T-cell (primary cell): Measurements from ENCODE around the gene LSMEM2. TPM values are rescaled to one million over a fixed set of nuclear protein-coding genes. Genes with fewer than 3 reads are reported as not detected.

ENCODE experiments used
- ATAC-seq, 4 experiments: fragments of 200-7000 bp in 3 of 4; fragments of 150-1000 bp in 1 of 4; cut with Tn5 transposase; replicated peaks in 1 of 4; 1 replicate in 3 of 4; 2 replicates in 1 of 4; pipeline ENCODE4 v1.10.0; 2021; ENCODE audit warnings: moderate library complexity in 3 of 4, mild to moderate bottlenecking in 2 of 4, moderate number of reproducible peaks in 1 of 4
- CTCF ChIA-PET, 2 donors: fragments of 300-600 bp; sonication (Branson Sonifier 250); formaldehyde crosslinking; loops; one replicate each; lab custom pipeline; 2022; ENCODE audit warnings: antibody characterized with exemption in 2 of 2; lab: Charles Lee
- POLR2A ChIA-PET, 2 donors: fragments of 300-600 bp; sonication (Branson Sonifier 250); formaldehyde crosslinking; loops; one replicate each; lab custom pipeline; 2022; ENCODE audit warnings: antibody characterized with exemption in 2 of 2; lab: Charles Lee
- DNase-seq, 35 experiments: peaks; one replicate each; pipeline versions ENCODE4 v3.0.0 to v3.0.0-alpha.2; 2013 to 2023
- H3K27ac ChIP-seq: one replicate; pipeline ENCODE4 v1.5.1; 2013; ENCODE audit warnings: low read length
- H3K27me3 ChIP-seq, 2 experiments: replicated peaks in 1 of 2; 1 replicate in 1 of 2; 2 replicates in 1 of 2; pipeline versions ENCODE4 v1.6.1 to v1.7.0; 2013; ENCODE audit warnings: low read length in 1 of 2, mixed read lengths in 1 of 2; ENCODE audit not compliant: control insufficient read depth in 2 of 2, insufficient read depth in 2 of 2; ENCODE audit errors: extremely low read depth in 1 of 2
- H3K36me3 ChIP-seq, 2 donors: 1 replicate in 1 of 2; 2 replicates in 1 of 2; pipeline versions ENCODE4 v1.6.1 to v1.7.0; 2013; ENCODE audit warnings: low read length in 1 of 2; ENCODE audit not compliant: control insufficient read depth in 2 of 2, insufficient read depth in 1 of 2; ENCODE audit errors: extremely low read depth in 1 of 2
- H3K4me1 ChIP-seq, 2 experiments: 1 replicate in 1 of 2; 2 replicates in 1 of 2; pipeline versions ENCODE4 v1.6.1 to v1.7.0; 2013; ENCODE audit warnings: low read length in 2 of 2, mixed read lengths in 1 of 2; ENCODE audit not compliant: insufficient read depth in 2 of 2, control insufficient read depth in 1 of 2; ENCODE audit errors: extremely low read depth in 1 of 2
- H3K4me3 ChIP-seq, 2 donors: 1 replicate in 1 of 2; 2 replicates in 1 of 2; pipeline versions ENCODE4 v1.5.1 to v1.7.0; 2013; ENCODE audit warnings: mild to moderate bottlenecking in 2 of 2, low read length in 1 of 2, moderate library complexity in 1 of 2; ENCODE audit not compliant: control insufficient read depth in 1 of 2; ENCODE audit errors: extremely low read depth in 1 of 2
- H3K9me3 ChIP-seq: 2 replicates; pipeline ENCODE4 v1.7.0; 2013
- H3K27ac Mint-ChIP-seq, 2 donors: one replicate each; pipeline ENCODE4 v1.8.0; 2020 to 2021; ENCODE audit warnings: mild to moderate bottlenecking in 2 of 2, mixed read lengths in 2 of 2
- H3K27me3 Mint-ChIP-seq, 2 donors: one replicate each; pipeline ENCODE4 v1.8.0; 2021 to 2022; ENCODE audit warnings: mixed read lengths in 2 of 2
- H3K36me3 Mint-ChIP-seq: one replicate; pipeline ENCODE4 v1.8.0; 2021; ENCODE audit warnings: mixed read lengths
- H3K4me1 Mint-ChIP-seq, 3 donors: one replicate each; pipeline ENCODE4 v1.8.0; 2020 to 2022; ENCODE audit warnings: mixed read lengths in 3 of 3, mild to moderate bottlenecking in 1 of 3
- H3K4me3 Mint-ChIP-seq, 3 donors: one replicate each; pipeline ENCODE4 v1.8.0; 2020 to 2022; ENCODE audit warnings: mild to moderate bottlenecking in 3 of 3, mixed read lengths in 3 of 3, moderate library complexity in 3 of 3
- H3K9me3 Mint-ChIP-seq, 3 donors: one replicate each; pipeline ENCODE4 v1.8.0; 2020 to 2022; ENCODE audit warnings: mixed read lengths in 3 of 3
- WGBS: methylation state at CpG from one replicate; pipeline ENCODE4 v1.1.5; 2013; ENCODE audit warnings: missing lambda C conversion rate; ENCODE audit not compliant: insufficient coverage; 5-methylcytosine and 5-hydroxymethylcytosine counted together
- total RNA-seq, 35 experiments: library from RNA in 6 of 35; stranded (reverse) in 6 of 35; fragments of 120-200 nt in 1 of 35; gene quantifications; one replicate each; pipeline versions ENCODE4 v1.2.1 to v1.2.4 and lab custom pipeline; 2013 to 2026

LSMEM2 gene
- total RNA-seq, 5 donors from 2014 or later (not counting 1 experiment from before 2014, with no cell fraction given), result not detected

GRCh38 chr3:50292159-50293078 is 13.5 kb downstream of the LSMEM2 start, which contains the start of gene IFRD2:
Gene IFRD2 (minus strand): TSS chr3:50292429. CDS start chr3:50292274, 155 bp downstream.
- Mint-ChIP-seq H3K27me3 (no peaks in the 10 kb centered on the region), H3K9me3 (no peaks in the 10 kb centered on the region), H3K27ac (peak within 1 kb of the TSS; percentile 95 to 97), H3K4me3 (peak within 1 kb of the TSS; percentile 81 to 90 (median 85)), H3K4me1 (peaks cover 14 to 25% (median 21%) of the 10 kb centered on the region in 3 donors), H3K36me3 (peaks cover 8% of the 10 kb centered on the region)
- Histone ChIP-seq H3K9me3 (no peaks in the 10 kb centered on the region), H3K4me3 (peak within 1 kb of the TSS; percentile 82 to 95), H3K36me3 (peaks cover 14 to 32% of the 10 kb centered on the region in 2 donors), H3K4me1 (peaks cover 5 to 30% of the 10 kb centered on the region in 2 experiments), H3K27ac (peak within 1 kb of the TSS; percentile 56), H3K27me3 (no peaks in the 10 kb centered on the region)
- ATAC-seq, result peak; percentile 98 to 99 (median 99)
- ChIA-PET POLR2A (no interaction called here), CTCF (interaction anchor here in 1 of 2 donors (0.6 to 0.7 kb wide), 2 partner anchors 46 to 52 kb away, joined by 3 read pairs; no protein-coding TSS in a partner anchor)
- DNase-seq, result peak; percentile 84 to 98 (median 96)
- 1% methylated on average over 59 of the region's 67 CpGs for WGBS

GRCh38 chr3:50293079-50293801 is 14.4 kb downstream of the LSMEM2 start:
- Mint-ChIP-seq H3K4me3 (peak overlapping the region; percentile 81 to 90 (median 85)), H3K9me3 (no peaks in the 10 kb centered on the region), H3K4me1 (peaks cover 17 to 31% (median 29%) of the 10 kb centered on the region in 3 donors), H3K36me3 (peaks cover 5% of the 10 kb centered on the region), H3K27me3 (no peaks in the 10 kb centered on the region), H3K27ac (peak overlapping the region; percentile 95 to 97)
- Histone ChIP-seq H3K27ac (peak overlapping the region; percentile 56), H3K27me3 (no peaks in the 10 kb centered on the region), H3K36me3 (peaks cover 7 to 24% of the 10 kb centered on the region in 2 donors), H3K4me1 (peaks cover 6 to 38% of the 10 kb centered on the region in 2 experiments), H3K4me3 (peak overlapping the region; percentile 36 to 95), H3K9me3 (no peaks in the 10 kb centered on the region)
- no peak for ATAC-seq
- ChIA-PET POLR2A (no interaction called here), CTCF (no interaction called here)
- DNase-seq, result no peak
- 96% methylated on average over 10 of the region's 12 CpGs for WGBS

GRCh38 chr3:50294089-50294488 is 15.2 kb downstream of the LSMEM2 start:
- Mint-ChIP-seq H3K27me3 (no peaks in the 10 kb centered on the region), H3K27ac (no peak overlapping the region), H3K4me1 (peaks cover 23 to 36% (median 35%) of the 10 kb centered on the region in 3 donors), H3K9me3 (no peaks in the 10 kb centered on the region), H3K4me3 (peak overlapping the region in 1 of 3 donors; percentile 90), H3K36me3 (no peaks in the 10 kb centered on the region)
- Histone ChIP-seq H3K27ac (no peak overlapping the region), H3K4me1 (peaks cover 10 to 46% of the 10 kb centered on the region in 2 experiments), H3K9me3 (no peaks in the 10 kb centered on the region), H3K27me3 (no peaks in the 10 kb centered on the region), H3K36me3 (peaks cover 5 to 16% of the 10 kb centered on the region in 2 donors), H3K4me3 (no peak overlapping the region)
- CTCF ChIA-PET, result no interaction called here
- DNase-seq (no peak), ATAC-seq (no peak)
- POLR2A ChIA-PET, result no interaction called here
- 90% methylated on average over 2 of the region's 4 CpGs for whole genome bisulfite sequencing

DNA sequence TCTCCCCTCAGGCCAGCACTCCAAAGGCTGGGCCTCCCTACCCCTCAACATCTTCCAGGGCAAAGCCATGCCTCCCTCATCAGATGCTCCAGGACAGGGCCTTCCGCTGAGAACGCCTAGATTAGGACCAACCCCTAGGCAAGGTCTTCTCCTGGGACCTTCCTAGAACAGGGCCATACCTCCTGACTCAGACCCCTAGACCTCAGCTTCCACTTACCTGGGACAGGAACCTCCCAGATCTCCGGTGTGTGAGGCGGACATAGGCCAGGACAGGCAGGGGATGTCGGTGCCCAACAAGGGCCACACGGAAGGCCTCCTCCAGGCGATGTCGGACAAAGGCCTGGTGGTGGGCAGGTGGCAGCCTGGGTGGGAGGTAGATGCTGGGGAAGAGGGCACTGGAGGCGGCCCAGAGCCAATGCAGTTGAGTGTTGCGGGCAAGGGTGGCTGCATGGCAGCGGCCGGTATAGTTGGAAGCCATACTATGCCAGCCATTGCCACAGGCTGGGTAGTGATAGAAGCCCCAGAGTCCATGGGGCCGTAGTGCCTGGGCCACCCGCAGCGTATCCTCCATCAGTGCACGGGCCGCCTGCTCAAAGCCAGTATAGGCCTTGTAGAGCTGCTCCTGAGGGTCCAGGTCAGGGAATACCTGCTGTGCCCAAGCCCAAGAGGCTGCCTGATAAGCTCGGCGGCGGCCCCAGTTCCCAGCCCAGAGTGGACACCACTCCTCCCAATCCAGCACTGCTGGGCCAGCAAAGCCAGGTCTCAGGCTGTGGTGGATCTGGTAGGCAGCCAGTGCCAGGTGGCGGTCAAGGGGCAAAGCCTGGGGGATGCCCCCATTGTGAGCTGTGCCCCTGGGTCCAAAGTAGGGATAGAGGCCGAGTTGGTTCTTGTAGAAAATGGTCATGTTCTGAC is 15.9 kb downstream of the LSMEM2 start:
- H3K4me1 ChIP-seq, result peaks cover 10 to 47% of the 10 kb centered on the region in 2 experiments
- no peak for ATAC-seq
- Mint-ChIP-seq H3K9me3 (no peaks in the 10 kb centered on the region), H3K27me3 (no peaks in the 10 kb centered on the region), H3K4me1 (peaks cover 28 to 41% (median 37%) of the 10 kb centered on the region in 3 donors), H3K27ac (no peak overlapping the region), H3K4me3 (no peak overlapping the region), H3K36me3 (no peaks in the 10 kb centered on the region)
- H3K36me3 ChIP-seq, result peaks cover 1 to 10% of the 10 kb centered on the region in 2 donors
- H3K27ac ChIP-seq, result no peak overlapping the region
- H3K4me3 ChIP-seq, result no peak overlapping the region
- ChIA-PET POLR2A (interaction anchor here in 1 of 2 donors (0.6 kb wide), 1 partner anchor 72 kb away, joined by 4 read pairs; no protein-coding TSS in a partner anchor), CTCF (interaction anchor here in 1 of 2 donors (0.5 kb wide), 1 partner anchor 34 kb away, joined by 3 read pairs; no protein-coding TSS in a partner anchor)
- H3K9me3 ChIP-seq, result no peaks in the 10 kb centered on the region
- no peak for DNase-seq
- no peaks in the 10 kb centered on the region for H3K27me3 ChIP-seq
- WGBS, result 97% methylated on average over 22 of the region's 22 CpGs

DNA sequence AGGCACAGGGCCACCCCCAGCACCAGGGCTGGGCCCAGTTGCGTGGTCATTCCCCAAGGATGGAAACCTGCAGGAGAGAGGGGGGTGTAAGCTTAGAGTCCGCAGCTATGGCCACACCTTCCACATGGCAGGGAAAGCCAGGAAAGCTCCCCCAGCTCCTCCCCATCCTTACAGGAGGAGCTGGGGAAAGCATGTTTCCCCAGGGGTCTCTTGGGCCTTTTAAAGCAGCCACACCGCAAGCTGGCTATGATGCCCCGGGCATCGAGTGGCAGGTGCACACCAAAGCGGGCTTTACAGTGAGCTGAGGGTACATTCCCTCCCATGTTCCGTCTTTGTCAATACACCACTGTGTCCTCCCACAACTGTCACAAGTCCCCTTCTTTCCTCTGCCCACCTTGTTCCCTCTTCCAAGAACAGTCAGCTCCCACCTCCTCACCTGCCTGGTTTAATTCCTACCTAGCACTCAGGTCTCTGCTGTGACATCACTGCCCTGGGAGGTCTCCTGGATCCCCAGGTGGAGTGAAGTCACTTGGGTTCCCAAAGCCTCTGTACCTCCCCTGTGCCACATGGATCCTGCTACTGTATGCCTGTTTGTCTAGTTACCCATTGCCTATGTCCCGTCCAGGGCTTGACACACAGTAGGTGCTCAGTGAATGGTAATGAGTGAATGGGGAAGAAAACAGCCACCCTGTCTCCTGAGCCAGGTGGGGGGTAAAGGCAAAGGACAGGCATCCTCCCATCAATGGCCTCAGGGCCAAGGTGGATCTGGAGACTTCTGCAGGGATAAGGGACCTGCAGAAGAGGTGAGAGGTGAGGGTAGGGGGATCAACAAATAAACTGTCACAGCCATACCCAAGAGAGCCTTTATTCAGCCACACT is 16.9 kb downstream of the LSMEM2 start:
- H3K27ac Mint-ChIP-seq, result no peak overlapping the region
- no peak for DNase-seq
- peaks cover 14 to 52% of the 10 kb centered on the region in 2 experiments for H3K4me1 ChIP-seq

More for the DNA sequence above, 16.9 kb downstream of the LSMEM2 start:
- CTCF ChIA-PET, result interaction anchor here in 1 of 2 donors (0.5 kb wide), 1 partner anchor 33 kb away, joined by 3 read pairs; no protein-coding TSS in a partner anchor
- Mint-ChIP-seq H3K36me3 (no peaks in the 10 kb centered on the region), H3K27me3 (no peaks in the 10 kb centered on the region), H3K9me3 (no peaks in the 10 kb centered on the region), H3K4me3 (no peak overlapping the region), H3K4me1 (peaks cover 37 to 50% (median 46%) of the 10 kb centered on the region in 3 donors)
- no peaks in the 10 kb centered on the region for H3K9me3 ChIP-seq
- no peak for ATAC-seq
- WGBS, result 92% methylated on average over 5 of the region's 8 CpGs
- H3K27me3 ChIP-seq, result no peaks in the 10 kb centered on the region
- no peak overlapping the region for H3K27ac ChIP-seq
- POLR2A ChIA-PET, result interaction anchor here in 1 of 2 donors (0.6 kb wide), 1 partner anchor 71 kb away, joined by 4 read pairs; no protein-coding TSS in a partner anchor
- H3K4me3 ChIP-seq, result no peak overlapping the region
- peaks cover 0 to 5% of the 10 kb centered on the region in 2 donors for H3K36me3 ChIP-seq
